Measurements from ENCODE around the gene SCP2D1.

GRCh38 chr20:18781509-18781908 is 32.1 kb upstream of the SCP2D1 start:
- TF ChIP-seq CTCF (IDR thresholded peaks at IDR 0.05): no peak
- no peak for TF ChIP-seq EZH2 (IDR thresholded peaks at IDR 0.05; ENCODE audit: borderline replicate concordance, insufficient read depth, low read depth, low read length, poor library complexity, severe bottlenecking)

Data from B cell (primary cell).